GM12873 (cell line): ENCODE measurements around the gene LELP1.

Experiments used
- TF ChIP-seq, protein P1 (sequence below): IDR thresholded peaks from 2 replicates; pipeline ENCODE4 v1.5.1; 2012; ENCODE audit warnings: low read depth, mild to moderate bottlenecking, moderate library complexity, low read length, control low read depth; ENCODE audit not compliant: insufficient read depth; ENCODE audit errors: missing control alignments

LELP1 gene

DNA sequence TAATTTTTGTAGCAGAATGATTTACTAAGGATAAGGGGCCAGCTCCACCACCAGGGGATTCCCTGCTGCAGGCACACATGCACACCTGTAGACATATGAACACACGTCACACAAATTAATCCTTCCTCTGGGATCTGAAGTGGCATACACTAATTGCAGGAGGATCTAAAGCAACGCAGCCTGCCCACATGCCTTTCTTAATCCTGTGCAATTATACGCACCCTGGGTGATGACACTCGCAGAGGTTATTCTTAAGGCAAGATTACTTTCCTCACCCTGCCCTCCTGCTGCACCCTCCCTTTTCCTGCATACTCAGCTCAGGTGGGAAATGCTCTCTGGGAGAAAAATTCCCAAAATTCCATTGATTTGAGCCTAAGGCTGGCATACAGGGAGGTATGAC is 48.8 kb downstream of the LELP1 start:
- TF ChIP-seq, protein P1, sequence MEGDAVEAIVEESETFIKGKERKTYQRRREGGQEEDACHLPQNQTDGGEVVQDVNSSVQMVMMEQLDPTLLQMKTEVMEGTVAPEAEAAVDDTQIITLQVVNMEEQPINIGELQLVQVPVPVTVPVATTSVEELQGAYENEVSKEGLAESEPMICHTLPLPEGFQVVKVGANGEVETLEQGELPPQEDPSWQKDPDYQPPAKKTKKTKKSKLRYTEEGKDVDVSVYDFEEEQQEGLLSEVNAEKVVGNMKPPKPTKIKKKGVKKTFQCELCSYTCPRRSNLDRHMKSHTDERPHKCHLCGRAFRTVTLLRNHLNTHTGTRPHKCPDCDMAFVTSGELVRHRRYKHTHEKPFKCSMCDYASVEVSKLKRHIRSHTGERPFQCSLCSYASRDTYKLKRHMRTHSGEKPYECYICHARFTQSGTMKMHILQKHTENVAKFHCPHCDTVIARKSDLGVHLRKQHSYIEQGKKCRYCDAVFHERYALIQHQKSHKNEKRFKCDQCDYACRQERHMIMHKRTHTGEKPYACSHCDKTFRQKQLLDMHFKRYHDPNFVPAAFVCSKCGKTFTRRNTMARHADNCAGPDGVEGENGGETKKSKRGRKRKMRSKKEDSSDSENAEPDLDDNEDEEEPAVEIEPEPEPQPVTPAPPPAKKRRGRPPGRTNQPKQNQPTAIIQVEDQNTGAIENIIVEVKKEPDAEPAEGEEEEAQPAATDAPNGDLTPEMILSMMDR: no peak

DNA sequence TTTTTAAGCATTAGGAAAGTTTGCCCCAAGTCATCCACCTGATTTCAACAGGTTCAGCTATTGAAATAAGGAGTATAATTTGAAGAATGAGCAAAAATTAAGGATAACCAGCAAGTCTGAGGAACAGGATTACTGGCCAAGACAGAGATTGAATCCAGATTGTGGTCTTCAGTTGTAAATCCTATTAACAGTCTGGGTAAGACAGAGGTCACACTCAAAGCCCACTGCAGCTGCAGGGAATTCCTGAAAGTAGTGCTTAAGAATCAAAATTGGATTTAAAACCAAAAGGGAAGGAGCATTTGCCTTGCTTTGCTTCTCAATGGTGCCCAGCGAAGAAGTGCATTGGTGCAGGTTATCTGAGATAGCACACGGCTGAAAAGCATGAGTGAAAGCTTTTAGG is 49.8 kb downstream of the LELP1 start:
- TF ChIP-seq, protein P1: no peak

DNA sequence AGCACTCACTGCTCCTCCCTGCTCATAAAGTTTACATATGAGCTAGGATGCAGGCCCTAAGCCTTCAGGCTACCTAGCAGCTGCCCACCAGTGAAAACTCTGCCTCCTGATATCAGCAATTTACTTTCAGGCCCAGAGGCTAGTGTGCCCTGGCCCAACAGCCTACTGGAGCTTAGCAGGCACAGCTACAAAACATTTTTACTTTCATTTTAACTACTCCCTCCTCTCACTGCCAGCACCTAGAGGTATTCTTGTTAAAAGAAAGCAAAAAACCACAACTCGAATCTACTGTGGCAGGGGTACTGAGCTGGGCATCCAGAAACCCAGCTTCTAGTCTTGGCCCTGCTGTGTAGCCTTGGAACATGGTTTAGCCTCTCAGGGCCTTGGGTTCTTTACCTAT is 50.5 kb downstream of the LELP1 start:
- TF ChIP-seq, protein P1: no peak
